Neural cell (in vitro differentiated cells): ENCODE results near the gene MYO3B. TPM values are rescaled to one million over a fixed set of nuclear protein-coding genes. Genes with fewer than 3 reads are reported as not detected.

Experiments used
- H2AFZ ChIP-seq: fragments of 200-600, 300-800 bp; sonication (generic), shearing (Covaris generic); 2 replicates; pipeline ENCODE4 v1.6.0; 2014; ENCODE audit warnings: low read depth, mild to moderate bottlenecking, antibody characterized with exemption, low read length, moderate library complexity
- H3F3A ChIP-seq: fragments of 200-600 bp; shearing (Covaris generic); 2 replicates; pipeline ENCODE4 v1.6.1; 2016; ENCODE audit warnings: mild to moderate bottlenecking, moderate library complexity, mixed read lengths, antibody characterized with exemption, low read length; ENCODE audit not compliant: insufficient read depth, poor library complexity, severe bottlenecking
- H3K27ac ChIP-seq: fragments of 200-600, 300-800 bp; sonication (generic), shearing (Covaris generic); 2 replicates; pipeline ENCODE4 v1.5.1; 2014; ENCODE audit warnings: mild to moderate bottlenecking, low read length, moderate library complexity
- H3K27me3 ChIP-seq: fragments of 300-800, 200-600 bp; sonication (generic), shearing (Covaris generic); 2 replicates; pipeline ENCODE4 v1.6.0; 2014; ENCODE audit warnings: mild to moderate bottlenecking, low read depth, low read length, moderate library complexity; ENCODE audit not compliant: insufficient read depth
- H3K36me3 ChIP-seq: fragments of 300-800, 200-600 bp; sonication (generic), shearing (Covaris generic); 2 replicates; pipeline ENCODE4 v1.5.1; 2014; ENCODE audit warnings: mild to moderate bottlenecking, antibody characterized with exemption, low read length, moderate library complexity; ENCODE audit not compliant: insufficient read depth
- H3K4me2 ChIP-seq: fragments of 300-800, 200-600 bp; sonication (generic), shearing (Covaris generic); 2 replicates; pipeline ENCODE4 v1.6.0; 2014; ENCODE audit warnings: mild to moderate bottlenecking, low read length
- H3K4me3 ChIP-seq: fragments of 300-800, 200-600 bp; sonication (generic), shearing (Covaris generic); 2 replicates; pipeline ENCODE4 v1.5.1; 2014; ENCODE audit warnings: mild to moderate bottlenecking, low read length, moderate library complexity
- H3K79me2 ChIP-seq: fragments of 200-600 bp; shearing (Covaris generic); replicated peaks from 2 replicates; pipeline ENCODE4 v1.6.0; 2014; ENCODE audit warnings: mild to moderate bottlenecking, low read length, moderate library complexity; ENCODE audit not compliant: insufficient read depth
- H3K9ac ChIP-seq: fragments of 300-800, 200-600 bp; sonication (generic), shearing (Covaris generic); 2 replicates; pipeline ENCODE4 v1.6.1; 2016; ENCODE audit warnings: mild to moderate bottlenecking, low read length, mixed read lengths
- H3K9me2 ChIP-seq: fragments of 200-600 bp; shearing (Covaris generic); 2 replicates; pipeline ENCODE4 v1.6.1; 2016; ENCODE audit warnings: mild to moderate bottlenecking, low read length, mixed read lengths; ENCODE audit not compliant: insufficient read depth
- H3K9me3 ChIP-seq: fragments of 200-600, 300-800 bp; sonication (generic), shearing (Covaris generic); 2 replicates; pipeline ENCODE4 v1.6.1; 2016; ENCODE audit warnings: mild to moderate bottlenecking, mixed run types, low read length, moderate library complexity, mixed read lengths
- H4K20me1 ChIP-seq: fragments of 200-600 bp; shearing (Covaris generic); 2 replicates; pipeline ENCODE4 v1.6.1; 2016; ENCODE audit warnings: mild to moderate bottlenecking, mixed run types; ENCODE audit not compliant: insufficient read depth
- CTCF ChIP-seq: fragments of 450-650 bp; IDR thresholded peaks from 2 replicates; pipeline ENCODE4 v1.5.1; 2014; ENCODE audit warnings: antibody characterized with exemption, mild to moderate bottlenecking, moderate library complexity; ENCODE audit not compliant: poor library complexity, severe bottlenecking
- EP300 ChIP-seq: fragments of 450-650 bp; conservative IDR thresholded peaks from 2 replicates; pipeline ENCODE4 v1.6.1; 2014; ENCODE audit warnings: antibody characterized with exemption, mild to moderate bottlenecking, moderate library complexity; ENCODE audit not compliant: poor library complexity, severe bottlenecking
- EZH2 ChIP-seq: fragments of 200-600, 300-800 bp; shearing (Covaris generic), sonication (generic); IDR thresholded peaks from 2 replicates; pipeline ENCODE4 v1.6.1; 2014; ENCODE audit warnings: antibody characterized with exemption, low read length, borderline replicate concordance, mild to moderate bottlenecking; ENCODE audit not compliant: insufficient read depth, poor library complexity, severe bottlenecking
- MXI1 ChIP-seq: fragments of 450-650 bp; conservative IDR thresholded peaks from 2 replicates; pipeline ENCODE4 v1.6.1; 2014; ENCODE audit warnings: antibody characterized with exemption, mild to moderate bottlenecking; ENCODE audit not compliant: poor library complexity, severe bottlenecking
- POLR2AphosphoS5 ChIP-seq: IDR thresholded peaks from 2 replicates; pipeline ENCODE4 v1.6.1; 2012
- RAD21 ChIP-seq: fragments of 450-650 bp; conservative IDR thresholded peaks from 2 replicates; pipeline ENCODE4 v1.6.1; 2014; ENCODE audit warnings: antibody characterized with exemption, mild to moderate bottlenecking, moderate library complexity
- REST ChIP-seq: IDR thresholded peaks from 2 replicates; pipeline ENCODE4 v1.6.1; 2012; ENCODE audit warnings: borderline replicate concordance
- SMC3 ChIP-seq: fragments of 450-650 bp; conservative IDR thresholded peaks from 2 replicates; pipeline ENCODE4 v1.6.1; 2014; ENCODE audit warnings: antibody characterized with exemption, mild to moderate bottlenecking, moderate library complexity; ENCODE audit not compliant: poor library complexity
- TAF1 ChIP-seq: IDR thresholded peaks from 2 replicates; pipeline ENCODE4 v1.6.1; 2012; ENCODE audit warnings: low read depth
- polyA plus RNA-seq: library from polyadenylated mRNA; depleted of rRNA; stranded (reverse); fragments of >200 nt; gene quantifications from 2 replicates; pipeline ENCODE4 v1.2.3, GENCODE V29; 2014

Gene MYO3B
- polyA plus RNA-seq, 1 donor from 2014 or later, result 0.11 TPM

GRCh38 chr2:170531876-170532275 is 353.9 kb downstream of the MYO3B start:
- no peaks in the 10 kb centered on the region for H3K9me2 ChIP-seq

GRCh38 chr2:170533156-170533555 is 355.2 kb downstream of the MYO3B start:
- Histone ChIP-seq H3F3A (no peaks in the 10 kb centered on the region), H3K79me2 (no peaks in the 10 kb centered on the region), H3K9me3 (no peaks in the 10 kb centered on the region), H3K27me3 (no peaks in the 10 kb centered on the region), H3K9me2 (no peaks in the 10 kb centered on the region), H3K36me3 (no peaks in the 10 kb centered on the region), H2AFZ (no peak overlapping the region), H4K20me1 (no peaks in the 10 kb centered on the region), H3K4me3 (no peak overlapping the region), H3K4me2 (no peak overlapping the region), H3K27ac (no peak overlapping the region), H3K9ac (no peak overlapping the region)
- TF ChIP-seq TAF1 (no peak), REST (no peak), EZH2 (no peak), RAD21 (no peak), CTCF (no peak), MXI1 (no peak), POLR2AphosphoS5 (no peak)

More at GRCh38 chr2:170531876-170532275, 353.9 kb downstream of the MYO3B start:
- no peaks in the 10 kb centered on the region for H3F3A ChIP-seq
- no peak overlapping the region for H3K4me2 ChIP-seq
- H2AFZ ChIP-seq, result no peak overlapping the region
- no peak overlapping the region for H3K4me3 ChIP-seq
- TF ChIP-seq SMC3, result no peak
- TF ChIP-seq TAF1, result no peak
- TF ChIP-seq EP300, result no peak
- no peak for TF ChIP-seq EZH2
- TF ChIP-seq MXI1, result no peak
- TF ChIP-seq POLR2AphosphoS5, result no peak
- TF ChIP-seq REST, result no peak
- no peak for TF ChIP-seq RAD21
- no peak for TF ChIP-seq CTCF
- H4K20me1 ChIP-seq, result no peaks in the 10 kb centered on the region
- H3K27me3 ChIP-seq, result no peaks in the 10 kb centered on the region
- H3K27ac ChIP-seq, result no peak overlapping the region
- H3K9ac ChIP-seq, result no peak overlapping the region
- no peaks in the 10 kb centered on the region for H3K79me2 ChIP-seq
- no peaks in the 10 kb centered on the region for H3K9me3 ChIP-seq
- H3K36me3 ChIP-seq, result no peaks in the 10 kb centered on the region
